Breast epithelium (tissue), 3 donors: ENCODE results near the gene ODAD4. TPM values are rescaled to one million over a fixed set of nuclear protein-coding genes. Genes with fewer than 3 reads are reported as not detected.

ENCODE experiments used
- total RNA-seq, 3 donors: library from RNA; depleted of rRNA; stranded (reverse); fragments of >200 nt; gene quantifications; one replicate each; pipeline ENCODE4 v1.1.0, GENCODE V29; 2016

The ODAD4 gene
- total RNA-seq, 3 donors from 2014 or later: 0.48 to 3.2 (median 1.6) TPM

Other genes with a start within 250 kb of the ODAD4 start
- 100 to 1,000 TPM; 217 to 850 (median 260) TPM for gene EIF1, start 241.7 kb upstream of the ODAD4 start, total RNA-seq
- gene GAST, start 218.3 kb upstream of the ODAD4 start, total RNA-seq: not detected
- gene HAP1, start 196.0 kb upstream of the ODAD4 start, total RNA-seq: 1 to 10 TPM in 1 of 3 donors, under 1 TPM in 1, not detected in 1; 0.33 to 2.2 TPM
- gene JUP, start 143.9 kb upstream of the ODAD4 start, total RNA-seq: 100 to 1,000 TPM; 107 to 158 (median 121) TPM
- gene P3H4, start 118.7 kb upstream of the ODAD4 start, total RNA-seq: 10 to 100 TPM in 2 of 3 donors, 1 to 10 TPM in 1; 6.2 to 19.0 (median 14.9) TPM
- gene FKBP10, start 117.6 kb upstream of the ODAD4 start, total RNA-seq: 10 to 100 TPM; 35.9 to 43.3 (median 39.4) TPM
- gene NT5C3B, start 94.4 kb upstream of the ODAD4 start, total RNA-seq: 10 to 100 TPM; 50.2 to 83.9 (median 60.6) TPM
- gene KLHL10, start 92.8 kb upstream of the ODAD4 start, total RNA-seq: under 1 TPM in 2 of 3 donors, not detected in 1; 0.80 to 0.88 TPM
- gene KLHL11, start 65.2 kb upstream of the ODAD4 start, total RNA-seq: 10 to 100 TPM; 22.6 to 35.7 (median 25.1) TPM
- 10 to 100 TPM; 50.1 to 84.2 (median 66.3) TPM for gene ACLY, start 11.7 kb upstream of the ODAD4 start, total RNA-seq
- gene CNP, start 36.2 kb downstream of the ODAD4 start, total RNA-seq: 10 to 100 TPM; 51.8 to 55.5 (median 53.7) TPM
- 10 to 100 TPM; 69.7 to 73.7 (median 70.4) TPM for gene DNAJC7, start 86.8 kb downstream of the ODAD4 start, total RNA-seq
- 10 to 100 TPM; 21.6 to 33.8 (median 22.5) TPM for gene NKIRAS2, start 89.5 kb downstream of the ODAD4 start, total RNA-seq
- gene C17orf113, start 120.0 kb downstream of the ODAD4 start, total RNA-seq: 1 to 10 TPM; 1.3 to 4.0 (median 2.3) TPM
- gene ZNF385C, start 167.9 kb downstream of the ODAD4 start, total RNA-seq: 1 to 10 TPM in 1 of 3 donors, under 1 TPM in 2; 0.48 to 1.0 (median 0.66) TPM
- gene DHX58, start 182.1 kb downstream of the ODAD4 start, total RNA-seq: 10 to 100 TPM; 13.1 to 22.8 (median 13.4) TPM
- 10 to 100 TPM; 22.7 to 55.8 (median 54.4) TPM for gene KAT2A, start 190.8 kb downstream of the ODAD4 start, total RNA-seq
- under 1 TPM in 1 of 3 donors, not detected in 2; 0.48 TPM for gene HSPB9, start 192.2 kb downstream of the ODAD4 start, total RNA-seq
- gene RAB5C, start 224.4 kb downstream of the ODAD4 start, total RNA-seq: 100 to 1,000 TPM; 114 to 146 (median 117) TPM